ENCODE data around the gene WDR33.

The WDR33 gene

GRCh38 chr2:127681288-127681804 is 129.6 kb downstream of the WDR33 start:
- Histone ChIP-seq H3K4me1 (no peaks in the 10 kb centered on the region), H3K4me3 (ENCODE audit: low read depth, low read length) (no peak overlapping the region), H3K9me3 (no peaks in the 10 kb centered on the region), H3K27me3 (no peaks in the 10 kb centered on the region), H3K36me3 (no peaks in the 10 kb centered on the region)
- TF ChIP-seq CTCF (IDR thresholded peaks at IDR 0.05; ENCODE audit: low read depth, low read length): no peak
- DNase-seq: no peak

- Histone ChIP-seq H3K4me1 (no peaks in the 10 kb centered on the region), H3K4me3 (ENCODE audit: low read depth, low read length) (no peak overlapping the region), H3K27me3 (peaks cover 2% of the 10 kb centered on the region), H3K9me3 (no peaks in the 10 kb centered on the region), H3K36me3 (no peaks in the 10 kb centered on the region)
- DNase-seq: no peak
- no peak for TF ChIP-seq CTCF (IDR thresholded peaks at IDR 0.05; ENCODE audit: low read depth, low read length)
Observed at GRCh38 chr2:127680706-127681287, 130.2 kb downstream of the WDR33 start.

- DNase-seq: no peak
- no peaks in the 10 kb centered on the region for H3K36me3 ChIP-seq
- H3K27me3 ChIP-seq: peaks cover 6% of the 10 kb centered on the region
- H3K4me3 ChIP-seq (ENCODE audit: low read depth, low read length): no peak overlapping the region
- no peaks in the 10 kb centered on the region for H3K4me1 ChIP-seq
- TF ChIP-seq CTCF (IDR thresholded peaks at IDR 0.05; ENCODE audit: low read depth, low read length): no peak
- no peaks in the 10 kb centered on the region for H3K9me3 ChIP-seq
Observed at GRCh38 chr2:127679680-127680361, 131.2 kb downstream of the WDR33 start.

- Histone ChIP-seq H3K9me3 (no peaks in the 10 kb centered on the region), H3K36me3 (no peaks in the 10 kb centered on the region), H3K4me3 (ENCODE audit: low read depth, low read length) (no peak overlapping the region), H3K27me3 (peaks cover 15% of the 10 kb centered on the region), H3K4me1 (no peaks in the 10 kb centered on the region)
- no peak for TF ChIP-seq CTCF (IDR thresholded peaks at IDR 0.05; ENCODE audit: low read depth, low read length)
- DNase-seq: no peak
Observed at GRCh38 chr2:127678991-127679390, 132.0 kb downstream of the WDR33 start.

- Histone ChIP-seq H3K36me3 (no peaks in the 10 kb centered on the region), H3K4me1 (no peaks in the 10 kb centered on the region), H3K9me3 (no peaks in the 10 kb centered on the region), H3K4me3 (ENCODE audit: low read depth, low read length) (no peak overlapping the region), H3K27me3 (peaks cover 15% of the 10 kb centered on the region)
- TF ChIP-seq CTCF (IDR thresholded peaks at IDR 0.05; ENCODE audit: low read depth, low read length): no peak
- no peak for DNase-seq
Observed at GRCh38 chr2:127678531-127678930, 132.4 kb downstream of the WDR33 start.

GRCh38 chr2:127676906-127677305 is 134.1 kb downstream of the WDR33 start:
- H3K27me3 ChIP-seq: peaks cover 15% of the 10 kb centered on the region
- no peaks in the 10 kb centered on the region for H3K4me1 ChIP-seq
- no peaks in the 10 kb centered on the region for H3K9me3 ChIP-seq
- no peak overlapping the region for H3K4me3 ChIP-seq (ENCODE audit: low read depth, low read length)
- TF ChIP-seq CTCF (IDR thresholded peaks at IDR 0.05; ENCODE audit: low read depth, low read length): no peak
- DNase-seq: no peak
- H3K36me3 ChIP-seq: no peaks in the 10 kb centered on the region
